Kidney capillary endothelial cell (primary cell): ENCODE measurements around the gene LSM14A.
"Not testable (repeated sequence)": the region's sequence is repeated elsewhere in the genome, so short reads cannot be mapped to it uniquely, and the experiment has no call there.

Experiments
- DNase-seq: peaks from one replicate; pipeline ENCODE4 v3.0.0-alpha.2; 2018; ENCODE audit warnings: low spot score

LSM14A gene

DNA sequence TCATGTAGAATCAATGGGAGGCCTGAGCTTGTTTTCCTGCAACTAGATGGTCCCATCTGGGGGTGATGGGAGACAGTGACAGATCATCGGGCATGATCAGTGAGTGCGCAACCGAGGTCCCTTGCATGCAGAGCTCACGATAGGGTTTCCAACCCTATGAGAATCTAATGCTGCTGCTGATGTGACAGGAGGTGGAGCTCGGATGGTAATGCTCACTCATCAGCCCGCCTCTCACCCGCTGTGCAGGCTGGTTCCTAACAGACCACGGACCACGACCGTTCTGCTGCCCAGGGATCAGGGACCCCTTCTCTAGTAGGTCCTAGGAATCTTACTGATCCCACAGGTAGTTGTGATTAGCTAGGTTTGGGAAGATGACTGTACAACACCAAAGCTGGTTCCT is 58.5 kb downstream of the LSM14A start:
- DNase-seq: no peak

DNA sequence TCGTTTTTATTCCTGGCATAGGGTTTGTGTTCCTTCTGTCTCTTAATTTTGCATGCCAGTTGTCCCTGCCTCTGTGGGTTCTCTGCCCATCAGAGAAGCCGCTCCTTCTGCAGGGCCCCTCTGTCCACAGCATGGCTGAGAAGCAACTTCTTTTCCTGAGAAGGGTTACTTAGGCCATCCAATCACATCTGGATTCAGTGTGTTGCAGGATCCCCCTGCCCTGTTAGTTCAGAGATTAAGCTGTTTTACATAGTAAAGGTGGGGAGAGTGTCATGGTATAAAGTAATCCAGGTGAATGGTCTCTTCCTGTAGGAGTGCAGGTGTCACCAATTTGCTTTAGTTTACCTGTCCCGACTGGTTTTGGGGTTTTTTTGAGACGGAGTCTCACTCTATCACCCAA is 59.1 kb downstream of the LSM14A start:
- DNase-seq: no peak

- DNase-seq: peak; percentile 70
Measured at GRCh38 chr19:34232566-34233481, 60.5 kb downstream of the LSM14A start.

GRCh38 chr19:34235425-34235940 is 63.2 kb downstream of the LSM14A start:
- DNase-seq: no peak

- DNase-seq: peak; percentile 39
Measured at GRCh38 chr19:34236035-34236987, 64.0 kb downstream of the LSM14A start.

DNA sequence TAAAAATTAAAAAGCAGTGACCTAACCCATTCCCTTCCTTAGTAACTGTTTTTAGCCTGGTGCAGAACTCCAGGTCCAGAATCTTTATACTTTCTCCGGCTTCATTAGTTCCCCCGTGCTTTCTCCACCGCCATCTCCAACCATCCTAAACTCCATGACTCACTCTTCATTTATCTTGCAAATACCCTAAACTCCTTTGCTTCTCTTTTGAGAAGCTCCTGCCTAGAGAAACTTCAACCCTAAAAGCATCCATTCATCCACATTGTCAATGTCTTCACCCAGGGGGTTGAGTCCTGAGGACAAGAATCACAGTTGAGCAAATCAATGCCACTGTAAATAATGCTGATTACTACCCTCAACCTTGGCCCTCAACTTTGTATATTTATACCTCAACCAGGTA is 65.0 kb downstream of the LSM14A start:
- no peak for DNase-seq

- no peak for DNase-seq
Measured at GRCh38 chr19:34237939-34238338, 65.6 kb downstream of the LSM14A start.

DNA sequence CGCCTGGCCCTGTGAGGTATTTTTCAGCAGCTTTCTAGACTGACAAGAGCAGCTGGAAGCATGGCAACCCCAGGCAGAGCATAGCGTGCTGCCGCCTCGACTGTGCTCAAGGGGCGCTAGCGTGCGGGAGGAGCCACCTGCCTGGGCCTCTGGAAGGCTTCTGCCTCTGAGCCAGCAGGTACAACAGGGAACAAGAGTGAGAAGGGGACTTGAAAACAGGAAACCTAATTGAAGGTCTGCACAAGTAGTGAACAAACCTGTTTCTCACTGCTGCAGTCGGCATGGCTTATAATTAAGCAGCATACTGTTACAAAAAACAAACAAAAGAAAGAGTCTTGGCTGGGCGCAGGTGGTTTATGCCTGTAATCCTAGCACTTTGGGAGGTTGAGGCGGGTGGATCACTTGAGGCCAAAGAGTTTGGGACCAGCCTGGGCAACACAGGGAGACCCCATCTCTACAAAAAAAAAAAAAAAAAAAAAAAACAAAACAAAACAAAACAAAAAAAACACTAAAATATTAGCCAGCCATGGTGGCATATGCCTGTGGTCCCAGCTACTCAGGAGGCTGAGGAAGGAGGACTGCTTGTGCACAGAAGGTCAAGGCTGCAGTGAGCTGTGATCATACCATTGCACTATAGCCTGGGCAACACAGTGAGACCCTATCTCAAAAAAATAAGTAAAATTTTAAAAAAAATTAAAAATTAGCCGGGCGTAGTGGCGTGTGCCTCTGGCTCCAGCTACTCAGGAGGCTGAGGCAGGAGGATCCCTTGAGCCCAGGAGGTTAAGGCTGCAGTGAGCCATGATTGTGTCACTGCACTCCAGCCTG is 69.4 kb downstream of the LSM14A start:
- DNase-seq: no peak

GRCh38 chr19:34243138-34243875 is 71.0 kb downstream of the LSM14A start:
- not testable (repeated sequence) for DNase-seq

GRCh38 chr19:34243876-34244578 is 71.7 kb downstream of the LSM14A start:
- DNase-seq: no peak

- no peak for DNase-seq
Measured at GRCh38 chr19:34244611-34245299, 72.5 kb downstream of the LSM14A start.

- no peak for DNase-seq
Measured at GRCh38 chr19:34246340-34246739, 74.0 kb downstream of the LSM14A start.

DNA sequence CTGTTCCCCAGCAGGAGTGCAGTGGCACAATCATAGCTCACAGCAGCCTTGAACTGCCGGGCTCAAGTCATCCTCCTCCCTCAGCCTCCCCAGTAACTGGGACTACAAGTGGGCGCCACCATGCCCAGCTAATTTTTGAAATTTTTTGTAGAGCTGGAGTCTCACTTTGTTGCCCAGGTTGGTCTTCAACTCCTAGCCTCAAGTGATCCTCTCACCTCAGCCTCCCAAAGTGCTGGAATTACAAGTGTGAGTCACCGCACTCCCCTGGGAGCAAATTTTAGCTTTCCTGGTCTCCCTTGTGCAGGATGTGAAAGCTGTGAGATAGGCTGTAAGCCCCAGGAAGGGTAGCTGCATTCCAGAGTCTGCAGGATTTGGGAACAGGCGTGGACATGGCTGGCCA is 76.6 kb downstream of the LSM14A start:
- DNase-seq: no peak

- not testable (repeated sequence) for DNase-seq
Measured at GRCh38 chr19:34253167-34253566, 80.9 kb downstream of the LSM14A start.

DNA sequence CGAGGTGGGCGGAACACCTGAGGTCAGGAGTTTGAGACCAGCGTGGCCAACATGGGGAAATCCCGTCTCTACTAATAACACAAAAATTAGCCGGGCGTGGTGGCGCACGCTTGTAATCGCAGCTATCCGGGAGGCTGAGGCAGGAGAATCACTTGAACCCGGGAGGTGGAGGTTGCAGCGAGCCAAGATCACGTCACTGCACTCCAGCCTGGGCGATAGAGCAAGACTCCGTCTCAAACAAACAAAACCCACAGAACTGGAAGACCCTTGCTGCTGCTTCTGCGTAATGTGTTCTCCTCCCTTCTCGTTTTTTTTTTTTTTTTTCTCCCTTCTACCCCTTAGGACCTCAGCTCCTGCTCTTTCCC is 81.4 kb downstream of the LSM14A start:
- not testable (repeated sequence) for DNase-seq

DNA sequence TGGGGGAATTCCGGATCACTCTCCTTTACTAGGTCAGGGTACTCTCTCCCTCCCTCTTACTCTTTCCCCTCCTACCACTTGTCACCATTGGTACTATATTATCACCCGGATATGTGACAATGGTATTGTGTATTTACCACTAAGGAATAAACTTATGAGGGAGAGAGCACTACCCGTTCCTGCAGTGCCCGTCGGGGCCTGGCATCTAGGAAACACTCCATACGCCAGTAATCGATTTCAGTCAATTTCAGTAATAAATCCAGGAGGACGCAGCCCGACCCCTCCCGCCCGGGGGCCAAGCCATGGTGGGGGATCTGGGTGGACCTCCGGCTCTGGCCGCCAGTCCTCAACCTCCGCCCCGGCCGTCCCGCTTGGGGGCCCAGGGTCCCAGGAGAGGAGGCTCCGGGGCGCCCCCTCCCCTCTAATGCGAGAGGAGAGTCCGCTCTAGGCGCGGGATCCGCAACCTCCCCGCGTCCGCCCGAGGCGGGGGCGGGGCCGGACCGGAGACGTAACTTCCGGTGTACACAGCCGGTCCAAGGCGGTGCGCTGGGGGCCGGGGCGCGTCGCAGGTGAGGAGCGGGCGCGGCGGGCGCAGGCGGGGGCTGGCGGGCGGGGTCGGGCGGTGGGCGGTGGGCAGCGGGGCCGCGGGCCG is 81.9 kb downstream of the LSM14A start, which contains the start of gene GARRE1:
GARRE1 (plus strand) TSS at position 509 of the 652 bp plus-strand sequence. CDS start 45,920 bp downstream, outside the sequence.
- peak; percentile 67 for DNase-seq

DNA sequence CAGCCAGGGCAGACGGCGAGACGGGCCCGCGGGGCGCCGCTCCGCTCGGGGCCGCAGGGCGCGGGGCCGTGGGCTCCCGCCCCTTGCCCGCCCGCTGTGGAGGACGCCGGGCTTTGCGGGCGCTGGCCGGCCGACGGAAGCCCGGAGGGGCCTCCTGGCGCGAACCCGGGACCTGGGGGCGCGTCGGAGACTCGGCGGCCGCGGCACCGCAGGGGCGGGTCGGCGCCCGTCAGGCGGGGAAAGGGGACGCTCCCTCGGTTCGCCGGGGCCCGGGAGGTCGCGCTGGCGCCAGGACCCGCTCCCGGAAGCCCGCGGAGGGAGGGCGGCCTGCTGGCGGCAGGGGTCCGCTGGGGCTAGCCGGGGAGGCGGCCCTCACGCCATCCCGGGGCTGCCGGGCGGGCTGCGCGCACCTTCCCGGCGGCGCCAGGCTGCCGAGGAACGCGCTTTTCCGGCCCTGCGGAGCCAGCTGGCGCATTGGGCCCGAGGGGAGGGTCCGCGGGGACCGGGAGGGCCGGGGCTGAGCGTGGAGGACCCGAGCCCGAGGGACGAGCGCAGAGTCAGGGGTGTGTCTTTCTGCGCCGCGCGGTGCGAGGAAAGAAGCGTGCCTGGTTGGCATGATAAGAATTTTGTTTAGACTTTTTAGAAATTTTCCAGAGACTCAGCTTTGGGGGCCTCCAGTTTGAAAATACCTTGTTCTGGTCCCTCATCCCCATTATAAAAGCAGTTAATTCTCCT is 82.6 kb downstream of the LSM14A start:
- peak; percentile 69 for DNase-seq

DNA sequence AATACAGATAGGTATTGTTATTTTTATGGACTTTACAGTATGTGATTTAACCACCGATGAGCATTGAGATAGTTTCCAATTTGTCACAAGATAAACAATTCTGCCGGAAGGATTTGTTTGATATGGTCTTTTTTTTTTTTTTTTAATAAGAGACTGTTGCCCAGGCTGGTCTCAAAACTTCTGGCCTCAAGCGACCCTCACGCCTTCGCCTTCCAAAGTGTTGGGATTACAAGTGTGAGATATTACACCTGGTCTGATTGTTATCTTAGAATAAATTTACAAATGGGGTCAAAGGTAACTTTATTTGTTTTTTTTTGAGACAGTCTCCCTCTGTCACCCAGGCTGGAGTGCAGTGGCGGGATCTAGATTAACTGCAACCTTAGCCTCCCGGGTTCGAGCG is 83.2 kb downstream of the LSM14A start:
- DNase-seq: no peak
